ENCODE measurements around the gene CTSZ.
A peak's percentile ranks its signal among the peaks of the same experiment; 100 is the strongest.

CTSZ gene

GRCh38 chr20:59004763-59005522 is 2.1 kb downstream of the CTSZ start:
- Histone ChIP-seq H3K4me3 (ENCODE audit: low read depth in 1 of 2, low read length in 2 of 2) (no peak overlapping the region), H3K27ac (ENCODE audit: low read length) (no peak overlapping the region), H3K79me2 (ENCODE audit: insufficient read depth, low read length) (no peaks in the 10 kb centered on the region), H2AFZ (ENCODE audit: low read depth, low read length) (no peak overlapping the region), H4K20me1 (ENCODE audit: insufficient read depth, low read length) (peaks cover 18% of the 10 kb centered on the region), H3K9me3 (ENCODE audit: insufficient read depth, low read length, severe bottlenecking) (no peaks in the 10 kb centered on the region), H3K4me1 (ENCODE audit: insufficient read depth, low read length) (peaks cover 15% of the 10 kb centered on the region), H3K36me3 (ENCODE audit: insufficient read depth, low read length) (no peaks in the 10 kb centered on the region), H3K27me3 (ENCODE audit: insufficient read depth, low read length, poor library complexity) (no peaks in the 10 kb centered on the region), H3K4me2 (ENCODE audit: insufficient read depth, low read length) (peak overlapping the region; percentile 30; the same call in 1 of the 2 replicates), H3K9ac (ENCODE audit: low read depth, low read length) (no peak overlapping the region)
- DNase-seq: peak; percentile 72
- no peak for TF ChIP-seq EZH2 (IDR thresholded peaks at IDR 0.05; ENCODE audit: borderline replicate concordance, low read depth, low read length, severe bottlenecking)
- TF ChIP-seq CTCF (IDR thresholded peaks at IDR 0.05; ENCODE audit: borderline replicate concordance, extremely low read depth, low read length, poor library complexity, severe bottlenecking): no peak
- peak; percentile 76 for ATAC-seq (ENCODE audit: insufficient read depth, low read depth)

GRCh38 chr20:59004493-59004762 is 2.6 kb downstream of the CTSZ start:
- ATAC-seq (ENCODE audit: insufficient read depth, low read depth): no peak
- no peak overlapping the region for H3K9ac ChIP-seq (ENCODE audit: low read depth, low read length)
- peaks cover 18% of the 10 kb centered on the region for H4K20me1 ChIP-seq (ENCODE audit: insufficient read depth, low read length)
- no peaks in the 10 kb centered on the region for H3K79me2 ChIP-seq (ENCODE audit: insufficient read depth, low read length)
- H3K27ac ChIP-seq (ENCODE audit: low read length): no peak overlapping the region
- no peak overlapping the region for H2AFZ ChIP-seq (ENCODE audit: low read depth, low read length)
- H3K4me3 ChIP-seq (ENCODE audit: low read depth in 1 of 2, low read length in 2 of 2): no peak overlapping the region
- no peak for DNase-seq
- H3K9me3 ChIP-seq (ENCODE audit: insufficient read depth, low read length, severe bottlenecking): no peaks in the 10 kb centered on the region
- no peaks in the 10 kb centered on the region for H3K36me3 ChIP-seq (ENCODE audit: insufficient read depth, low read length)
- H3K4me2 ChIP-seq (ENCODE audit: insufficient read depth, low read length): no peak overlapping the region
- no peak for TF ChIP-seq CTCF (IDR thresholded peaks at IDR 0.05; ENCODE audit: borderline replicate concordance, extremely low read depth, low read length, poor library complexity, severe bottlenecking)
- TF ChIP-seq EZH2 (IDR thresholded peaks at IDR 0.05; ENCODE audit: borderline replicate concordance, low read depth, low read length, severe bottlenecking): no peak
- no peaks in the 10 kb centered on the region for H3K27me3 ChIP-seq (ENCODE audit: insufficient read depth, low read length, poor library complexity)
- peaks cover 15% of the 10 kb centered on the region for H3K4me1 ChIP-seq (ENCODE audit: insufficient read depth, low read length)

- Histone ChIP-seq H3K27ac (ENCODE audit: low read length) (no peak overlapping the region), H4K20me1 (ENCODE audit: insufficient read depth, low read length) (peaks cover 18% of the 10 kb centered on the region), H3K4me2 (ENCODE audit: insufficient read depth, low read length) (no peak overlapping the region), H3K4me1 (ENCODE audit: insufficient read depth, low read length) (peaks cover 15% of the 10 kb centered on the region), H3K9ac (ENCODE audit: low read depth, low read length) (no peak overlapping the region), H3K4me3 (ENCODE audit: low read depth in 1 of 2, low read length in 2 of 2) (no peak overlapping the region), H2AFZ (ENCODE audit: low read depth, low read length) (no peak overlapping the region), H3K36me3 (ENCODE audit: insufficient read depth, low read length) (no peaks in the 10 kb centered on the region), H3K27me3 (ENCODE audit: insufficient read depth, low read length, poor library complexity) (no peaks in the 10 kb centered on the region), H3K9me3 (ENCODE audit: insufficient read depth, low read length, severe bottlenecking) (no peaks in the 10 kb centered on the region), H3K79me2 (ENCODE audit: insufficient read depth, low read length) (no peaks in the 10 kb centered on the region)
- ATAC-seq (ENCODE audit: insufficient read depth, low read depth) (no peak), DNase-seq (no peak)
- TF ChIP-seq CTCF (IDR thresholded peaks at IDR 0.05; ENCODE audit: borderline replicate concordance, extremely low read depth, low read length, poor library complexity, severe bottlenecking) (no peak), EZH2 (IDR thresholded peaks at IDR 0.05; ENCODE audit: borderline replicate concordance, low read depth, low read length, severe bottlenecking) (no peak)
These were observed 3.1 kb downstream of the CTSZ start for GRCh38 chr20:59003836-59004492.

Measured in DND-41 (cell line).